GM18507 (cell line): ENCODE measurements around the gene TSPEAR.
"Not testable (repeated sequence)": the region's sequence is repeated elsewhere in the genome, so short reads cannot be mapped to it uniquely, and the experiment has no call there.

Experiments
- DNase-seq: peaks from one replicate; pipeline ENCODE4 v3.0.0; 2011; ENCODE audit warnings: low read depth; ENCODE audit not compliant: insufficient read length; ENCODE audit errors: extremely low spot score
- FAIRE-seq: peaks from 2 replicates; lab custom pipeline; 2011; peaks lifted over from hg19 to GRCh38; lab: Jason Lieb, UNC

Gene TSPEAR

GRCh38 chr21:44568261-44568660 is 143.1 kb downstream of the TSPEAR start:
- FAIRE-seq, result no peak
- DNase-seq, result no peak

- DNase-seq (no peak), FAIRE-seq (no peak)
Measured at GRCh38 chr21:44567481-44568171, 143.7 kb downstream of the TSPEAR start.

GRCh38 chr21:44566403-44566802 is 145.0 kb downstream of the TSPEAR start:
- FAIRE-seq, result no peak
- no peak for DNase-seq

DNA sequence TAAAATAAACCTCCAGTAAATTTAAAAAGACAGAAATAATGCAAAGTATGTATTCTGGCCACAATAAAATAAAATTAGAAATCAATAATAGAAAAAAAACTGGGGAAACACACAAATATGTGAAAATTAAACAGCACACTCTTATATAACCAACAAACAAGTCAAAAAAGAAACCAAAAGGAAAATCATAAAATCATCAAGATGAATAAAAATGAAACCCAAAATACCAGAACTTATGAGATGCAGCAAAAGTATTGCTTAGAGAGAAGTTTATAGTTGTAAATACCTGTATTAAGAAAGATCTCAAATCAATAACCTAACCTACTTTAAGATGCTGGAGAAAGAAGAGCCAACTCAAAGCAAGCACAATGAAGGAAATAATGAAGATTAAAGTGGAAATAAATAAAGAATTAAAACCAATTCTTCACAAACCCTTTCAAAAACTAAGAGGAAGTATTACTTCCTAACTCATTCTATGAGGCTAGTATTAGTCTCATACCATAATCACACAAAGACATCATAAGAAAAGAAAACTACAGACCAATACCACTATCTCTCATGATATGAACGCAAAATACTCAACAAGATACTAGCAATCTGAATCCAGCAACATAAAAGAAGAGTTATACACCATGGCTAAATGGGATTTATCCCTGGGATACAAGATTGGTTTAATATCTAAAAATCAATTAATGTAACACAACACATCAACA is 146.3 kb downstream of the TSPEAR start:
- FAIRE-seq (peak; percentile 74), DNase-seq (no peak)

GRCh38 chr21:44564099-44564498 is 147.3 kb downstream of the TSPEAR start:
- no peak for DNase-seq
- no peak for FAIRE-seq

DNA sequence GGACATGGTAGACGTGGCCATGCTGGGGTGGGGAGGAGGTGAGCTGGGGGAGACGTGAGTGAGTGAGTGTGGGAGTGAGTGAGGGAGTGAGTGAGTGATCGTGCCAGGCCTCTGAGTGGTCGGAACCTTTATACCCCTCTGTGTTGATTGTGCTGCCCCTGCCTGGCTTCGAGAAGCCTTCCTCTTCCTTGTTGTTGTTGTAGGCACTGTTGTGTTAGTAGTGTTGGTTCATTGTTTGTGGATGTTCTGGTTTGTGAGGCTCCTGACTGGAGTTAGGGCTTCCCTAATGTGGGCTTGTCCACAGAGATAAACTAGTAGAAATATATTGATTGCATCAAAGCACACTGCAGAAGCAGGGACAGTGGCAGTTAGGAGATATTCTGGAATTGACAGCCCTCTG is 152.7 kb downstream of the TSPEAR start, which contains the start of gene KRTAP10-3:
Gene KRTAP10-3, minus strand, starts transcription at position 101 of the 400 bp plus-strand sequence. Its CDS starts 80 bp downstream, at position 21.
- no peak for DNase-seq
- FAIRE-seq, result no peak

DNA sequence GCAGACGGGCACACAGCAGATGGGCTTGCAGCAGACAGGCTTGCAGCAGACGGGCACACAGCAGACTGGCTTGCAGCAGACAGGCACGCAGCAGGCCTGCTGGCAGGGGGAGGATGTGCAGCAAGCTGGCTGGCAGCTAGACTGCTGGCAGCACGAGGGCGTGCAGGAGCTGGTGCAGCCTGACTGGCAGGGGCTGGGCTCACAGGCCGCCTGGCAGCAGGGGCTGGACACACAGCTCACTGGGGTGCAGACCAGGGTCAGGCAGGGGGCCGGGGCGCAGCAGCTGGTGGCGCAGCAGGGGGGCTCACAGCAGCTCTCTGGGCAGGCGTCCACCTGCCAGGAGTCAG is 153.1 kb downstream of the TSPEAR start:
- FAIRE-seq, DNase-seq: not testable (repeated sequence)

GRCh38 chr21:44557491-44558328 is 153.7 kb downstream of the TSPEAR start:
- FAIRE-seq (no peak), DNase-seq (no peak)

GRCh38 chr21:44556879-44557278 is 154.5 kb downstream of the TSPEAR start:
- DNase-seq, result no peak
- FAIRE-seq, result no peak

DNA sequence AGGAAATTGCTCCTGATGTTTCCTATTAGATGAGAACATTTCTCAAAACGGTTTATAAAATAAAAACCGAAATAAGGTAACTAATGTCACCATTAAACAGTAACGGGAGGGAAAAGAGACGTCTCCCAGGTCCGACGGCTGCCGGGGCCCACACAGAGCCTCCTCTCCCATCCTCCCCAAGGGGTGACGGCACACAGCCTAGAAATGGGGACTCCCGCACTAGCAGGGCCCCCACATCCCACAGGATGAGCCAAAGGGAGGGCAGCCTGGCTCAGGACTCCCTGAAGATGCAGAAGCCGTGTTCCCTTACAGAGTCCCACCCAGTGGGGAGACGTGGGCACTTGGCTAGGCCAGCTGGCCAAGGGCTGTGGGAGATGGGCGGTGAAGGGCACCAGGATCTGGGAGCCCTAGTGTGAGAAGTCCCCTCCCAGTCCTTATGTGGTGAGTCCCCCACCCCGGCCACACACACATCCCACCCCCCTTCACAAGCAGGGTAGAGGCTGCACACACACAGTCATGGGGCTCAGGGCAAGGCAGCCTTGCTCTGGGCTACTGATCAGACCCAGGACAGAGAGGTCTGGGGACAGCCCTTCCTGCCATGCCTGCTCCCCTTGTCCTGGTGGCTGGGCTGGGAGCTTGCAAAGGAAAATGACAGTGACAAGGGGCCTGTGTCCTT is 156.0 kb downstream of the TSPEAR start:
- FAIRE-seq (no peak), DNase-seq (no peak)

GRCh38 chr21:44552681-44553080 is 158.7 kb downstream of the TSPEAR start:
- DNase-seq (no peak), FAIRE-seq (no peak)

DNA sequence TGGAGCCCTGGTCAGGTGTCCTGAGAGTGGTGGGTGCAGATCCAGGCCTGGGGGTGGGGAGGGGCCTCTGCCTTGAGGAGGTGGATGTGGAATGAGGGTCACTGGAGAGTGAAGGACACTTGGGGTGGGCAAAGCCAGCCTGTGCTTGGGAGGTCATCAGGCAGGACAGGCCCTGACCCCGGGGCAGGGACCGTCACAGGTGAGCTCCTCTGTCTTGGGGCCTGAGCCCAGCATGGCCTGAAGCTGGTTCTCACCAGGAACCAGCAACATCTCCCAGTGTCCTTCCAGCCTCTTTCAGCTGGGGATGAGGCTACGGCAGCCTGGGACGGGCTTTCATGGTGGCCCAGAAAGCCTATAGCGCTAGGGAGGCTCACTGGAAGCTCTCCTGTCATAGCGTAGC is 159.2 kb downstream of the TSPEAR start:
- FAIRE-seq (no peak), DNase-seq (no peak)

GRCh38 chr21:44551340-44551961 is 159.9 kb downstream of the TSPEAR start, which contains the start of gene KRTAP10-2:
Gene KRTAP10-2 (minus strand): TSS chr21:44551505. CDS start chr21:44551458, 47 bp downstream.
- FAIRE-seq (no peak), DNase-seq (no peak)

DNA sequence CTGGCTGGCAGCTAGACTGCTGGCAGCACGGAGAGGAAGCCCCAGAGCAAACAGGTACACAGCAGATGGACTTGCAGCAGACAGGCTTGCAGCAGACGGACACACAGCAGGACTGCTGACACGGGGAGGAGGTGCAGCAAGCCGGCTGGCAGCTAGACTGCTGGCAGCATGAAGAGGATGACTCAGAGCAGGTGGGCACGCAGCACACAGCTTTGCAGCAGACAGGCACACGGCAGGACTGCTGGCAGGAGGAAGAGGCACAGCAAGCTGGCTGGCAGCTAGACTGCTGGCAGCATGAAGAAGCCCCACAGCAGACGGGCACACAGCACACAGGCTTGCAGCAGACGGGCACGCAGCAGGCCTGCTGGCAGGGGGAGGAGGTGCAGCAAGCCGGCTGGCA is 160.6 kb downstream of the TSPEAR start:
- DNase-seq (no peak), FAIRE-seq (no peak)

DNA sequence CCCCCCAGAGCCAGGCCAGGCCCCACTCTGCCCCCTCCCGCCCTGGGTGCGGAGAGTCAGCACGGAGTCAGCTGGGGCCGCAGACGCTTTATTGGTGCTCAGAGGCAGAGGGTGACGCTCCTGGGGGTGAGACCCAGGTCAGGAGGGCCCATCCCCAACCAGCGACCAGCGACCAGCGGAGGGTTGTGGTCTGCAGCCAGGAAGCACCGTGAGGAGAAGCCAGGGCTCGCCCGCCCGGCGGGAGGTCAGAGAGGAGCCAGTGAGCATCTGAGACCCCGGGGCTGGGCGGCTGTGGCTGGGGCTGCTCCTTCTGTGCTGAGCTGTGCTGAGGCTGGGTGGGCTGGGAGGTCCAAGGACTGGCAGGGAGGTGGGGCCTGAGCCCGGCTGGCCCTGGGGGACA is 161.1 kb downstream of the TSPEAR start:
- FAIRE-seq, result not testable (repeated sequence)

GRCh38 chr21:44549525-44550211 is 161.7 kb downstream of the TSPEAR start:
- FAIRE-seq (no peak), DNase-seq (no peak)

More for the DNA sequence above, 161.1 kb downstream of the TSPEAR start:
- DNase-seq, result not testable (repeated sequence)

DNA sequence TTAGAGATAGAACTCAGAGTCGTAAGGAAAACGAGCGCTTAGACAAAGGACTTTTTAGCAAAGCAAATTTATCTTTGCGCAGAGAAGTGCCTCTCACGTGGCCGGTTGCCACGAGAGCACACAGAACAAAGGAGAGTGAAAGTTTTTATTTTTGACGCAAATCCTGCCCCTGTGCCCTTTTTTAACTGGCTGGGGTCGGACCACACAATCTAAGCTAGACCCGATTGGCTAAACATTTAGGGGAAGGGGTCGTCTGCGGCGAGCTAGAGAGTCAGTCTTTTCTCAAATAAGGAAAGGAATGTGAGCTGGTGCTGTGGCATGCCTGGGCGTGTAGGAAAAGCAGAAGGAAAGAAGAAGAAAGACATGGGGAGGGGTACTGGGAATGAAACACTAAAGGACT is 162.4 kb downstream of the TSPEAR start:
- FAIRE-seq (no peak), DNase-seq (no peak)

GRCh38 chr21:44548381-44548780 is 163.0 kb downstream of the TSPEAR start:
- FAIRE-seq (no peak), DNase-seq (no peak)
